Eye (tissue), 1 donor: ENCODE results near the gene CIB4.

Experiments
- DNase-seq: peaks from one replicate; pipeline ENCODE4 v3.0.0-alpha.2; 2015

The CIB4 gene

DNA sequence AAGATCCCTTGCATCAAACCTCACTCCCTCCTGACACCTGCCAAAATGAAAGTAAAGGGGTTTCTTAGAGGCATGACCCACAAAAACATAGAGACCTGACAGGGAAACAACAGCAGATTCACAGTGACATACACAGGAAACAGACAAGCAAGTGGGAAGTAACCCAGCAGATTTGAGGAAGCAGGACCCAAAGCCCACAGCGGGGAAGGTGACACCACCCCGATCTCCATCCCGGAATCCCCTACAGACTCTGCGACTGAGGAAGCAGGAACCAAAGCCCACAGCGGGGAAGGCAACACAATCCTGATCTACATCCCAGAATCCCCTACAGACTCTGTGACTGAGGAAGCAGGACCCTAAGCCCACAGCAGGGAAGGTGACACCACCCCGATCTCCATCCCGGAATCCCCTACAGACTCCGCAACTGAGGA, 21.6 kb downstream of the CIB4 start:
- no peak for DNase-seq

DNA sequence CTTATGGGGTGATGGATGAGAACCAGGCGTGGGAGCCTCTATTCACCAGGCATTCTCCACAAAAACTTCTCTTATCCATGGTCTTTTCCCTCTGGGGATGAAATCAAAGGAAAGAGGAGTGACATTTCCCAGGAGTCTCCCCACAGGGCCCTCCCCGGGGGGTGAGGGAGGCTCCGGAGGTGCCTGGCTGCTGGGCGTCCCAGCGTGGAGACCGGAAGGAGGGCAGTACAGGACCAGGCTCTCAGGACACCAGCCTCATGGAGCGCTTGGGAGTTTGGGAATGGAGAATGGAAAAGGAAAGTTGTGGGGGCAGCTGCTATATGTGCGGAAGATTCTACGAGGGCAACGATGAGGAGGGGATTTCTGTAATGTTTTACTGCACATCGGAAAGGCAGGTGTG, 22.1 kb downstream of the CIB4 start:
- no peak for DNase-seq

GRCh38 chr2:26618611-26619010, 22.6 kb downstream of the CIB4 start:
- no peak for DNase-seq

- DNase-seq, result peak; percentile 60
These were observed 23.5 kb downstream of the CIB4 start for GRCh38 chr2:26617588-26618083.

DNA sequence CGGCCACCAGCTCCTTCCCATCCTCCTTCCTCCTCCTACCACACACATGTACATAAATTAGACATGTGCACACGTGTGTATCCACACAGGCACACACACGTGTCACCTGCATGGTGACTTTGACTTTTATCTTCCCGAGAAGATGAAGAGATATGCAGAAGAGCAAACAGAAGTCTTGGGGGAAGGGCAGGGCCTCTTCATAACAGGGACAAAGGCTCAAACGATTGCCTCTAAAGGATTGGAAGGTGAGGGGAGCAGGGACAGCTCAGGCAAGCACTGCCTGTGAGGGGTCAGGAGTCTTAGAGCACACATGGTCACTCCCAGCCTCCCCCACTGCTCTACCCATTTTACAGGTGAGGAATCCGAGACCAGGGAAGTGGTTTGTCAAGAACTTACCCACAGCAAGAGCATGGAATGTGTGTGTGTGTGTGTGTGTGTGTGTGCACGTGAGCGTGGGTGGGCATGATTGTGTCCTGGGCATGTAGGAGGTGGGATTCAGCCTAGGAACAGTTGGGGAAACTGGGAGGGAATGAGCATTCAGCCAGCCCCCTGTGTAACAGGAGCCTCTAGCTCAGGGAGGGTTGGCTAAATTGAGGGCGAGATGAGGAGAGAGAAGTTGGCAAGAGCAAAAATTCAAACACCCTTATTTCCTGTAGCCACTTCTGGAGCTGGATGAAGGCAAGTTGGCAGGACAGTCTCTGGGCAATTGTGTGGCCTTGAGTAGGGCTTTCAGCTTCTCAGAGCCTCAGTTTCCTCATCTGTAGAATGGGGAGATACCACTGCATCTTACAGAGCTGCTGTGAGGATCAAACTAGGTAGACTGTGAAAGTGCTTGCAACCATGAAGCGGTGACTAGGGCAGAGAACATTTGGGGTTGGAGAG, 24.2 kb downstream of the CIB4 start:
- DNase-seq, result no peak

DNA sequence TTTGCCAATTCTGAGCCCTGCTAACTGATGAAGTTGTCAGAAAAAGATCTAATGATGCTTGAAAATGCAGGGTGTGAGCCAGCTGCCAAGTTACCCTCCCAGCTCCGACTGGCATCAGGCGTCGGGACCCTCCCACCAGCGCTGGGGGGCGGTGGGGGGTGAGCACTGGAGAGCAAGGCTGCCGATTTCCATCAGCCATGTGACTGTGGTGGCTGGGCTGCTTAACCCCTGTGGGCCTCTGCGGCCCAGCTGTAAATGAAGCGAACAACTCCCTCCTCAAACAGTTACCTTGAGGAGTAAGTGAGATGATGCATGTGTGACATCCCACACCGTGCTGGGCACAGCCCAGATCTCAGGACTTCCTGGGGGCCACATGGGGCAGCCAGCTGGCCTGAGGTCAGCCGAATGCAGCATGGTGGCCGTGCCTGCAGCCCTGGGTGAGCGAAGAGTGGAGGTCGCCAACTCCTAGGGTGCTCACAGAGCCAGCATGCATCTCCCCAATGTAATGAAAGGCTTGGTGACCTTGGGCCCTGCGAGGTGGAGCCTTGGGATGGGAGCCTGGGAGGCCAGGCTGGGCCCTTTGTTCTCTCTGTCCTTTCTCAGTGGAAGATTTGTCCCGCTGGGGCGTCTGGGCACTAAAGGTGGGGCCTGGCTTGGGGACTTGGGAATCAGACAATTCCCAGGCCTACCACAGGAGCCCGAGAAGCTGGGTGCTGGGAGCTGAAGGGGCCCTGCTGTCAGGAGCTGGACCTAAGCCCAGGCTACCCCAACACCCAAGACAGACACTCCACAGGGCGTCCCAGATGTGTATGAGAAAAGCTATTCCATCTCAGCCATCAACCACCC, 25.1 kb downstream of the CIB4 start:
- peak; percentile 37 for DNase-seq

GRCh38 chr2:26615336-26615859, 25.8 kb downstream of the CIB4 start:
- DNase-seq, result no peak

- peak; percentile 53 for DNase-seq
These were observed 26.7 kb downstream of the CIB4 start for GRCh38 chr2:26614216-26615138.

- peak; percentile 66 for DNase-seq
These were observed 27.6 kb downstream of the CIB4 start for GRCh38 chr2:26613241-26614215.

DNA sequence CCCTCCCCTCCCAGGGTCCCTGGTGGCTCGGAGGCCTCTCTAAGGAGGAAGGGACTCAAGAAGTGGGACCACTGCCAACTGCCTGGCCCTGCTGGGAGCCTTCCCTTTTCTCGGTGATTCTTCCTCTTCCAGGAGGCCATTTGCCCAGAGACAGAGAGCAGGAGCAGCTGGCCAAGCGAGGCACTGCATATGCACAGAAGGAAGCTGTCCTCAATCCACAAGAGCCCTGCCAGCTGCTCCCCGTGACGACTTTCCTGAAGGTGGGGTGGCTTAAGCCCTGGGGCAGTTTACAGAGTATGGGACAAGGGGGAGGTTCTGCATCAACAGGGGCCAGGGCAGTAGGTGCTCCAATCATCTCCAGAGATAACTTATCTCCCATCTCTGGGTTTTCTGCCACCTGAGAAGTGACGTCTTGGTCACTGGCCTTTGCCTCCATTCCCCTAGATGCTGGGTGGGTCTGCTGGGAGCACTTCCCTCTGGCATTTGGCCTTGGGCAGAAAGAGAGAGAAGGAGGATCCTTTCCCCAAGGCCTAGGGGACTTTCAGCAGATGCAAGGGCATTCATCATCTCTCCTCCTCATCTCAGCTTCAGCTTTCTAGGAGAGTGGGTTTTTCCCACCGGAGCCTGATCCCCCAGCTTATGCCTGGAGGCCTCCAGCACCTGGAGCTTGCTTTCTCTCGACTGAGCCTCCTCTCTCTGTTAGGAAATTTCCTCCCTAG, 28.5 kb downstream of the CIB4 start:
- DNase-seq, result peak; percentile 70

GRCh38 chr2:26612034-26612433, 29.1 kb downstream of the CIB4 start:
- no peak for DNase-seq

DNA sequence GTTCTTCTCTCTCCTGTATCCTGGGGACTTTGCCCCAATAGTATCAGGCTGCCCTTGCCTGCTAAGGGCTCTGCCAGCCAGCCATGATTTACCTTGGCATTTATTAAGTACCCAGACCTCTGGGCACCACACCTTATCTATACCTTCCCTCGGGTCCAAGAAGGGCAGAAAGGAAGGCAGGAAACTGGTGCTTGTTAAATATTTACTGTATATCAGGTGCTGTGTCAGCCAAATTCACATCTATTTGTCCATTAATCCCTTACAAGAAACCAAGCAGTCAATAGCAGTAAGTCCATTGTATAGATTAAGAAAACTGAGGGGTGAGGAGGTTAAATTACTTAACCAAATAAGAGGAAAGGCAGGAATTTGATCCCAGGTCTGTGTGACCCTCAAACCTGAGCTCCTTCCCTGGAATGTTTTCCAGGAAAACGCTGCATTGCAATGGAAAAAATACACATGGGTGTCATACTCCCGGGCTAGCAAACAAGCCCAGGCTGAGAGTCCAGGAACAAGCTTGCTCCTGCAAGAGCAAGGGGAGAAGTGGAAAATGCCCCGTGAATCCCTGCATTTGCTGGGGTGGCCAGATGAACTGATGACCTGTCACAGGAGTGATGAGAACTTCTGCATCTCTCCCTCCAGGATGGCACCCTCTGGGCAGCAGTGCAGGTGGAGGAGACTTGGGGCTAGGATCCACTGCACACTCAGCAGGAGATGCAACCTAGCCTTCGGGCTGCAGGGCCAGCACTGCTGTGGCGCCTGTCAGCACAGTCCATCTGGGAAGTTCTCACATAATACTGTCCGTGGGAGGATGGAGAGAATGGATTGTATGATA, 30.4 kb downstream of the CIB4 start:
- no peak for DNase-seq

DNA sequence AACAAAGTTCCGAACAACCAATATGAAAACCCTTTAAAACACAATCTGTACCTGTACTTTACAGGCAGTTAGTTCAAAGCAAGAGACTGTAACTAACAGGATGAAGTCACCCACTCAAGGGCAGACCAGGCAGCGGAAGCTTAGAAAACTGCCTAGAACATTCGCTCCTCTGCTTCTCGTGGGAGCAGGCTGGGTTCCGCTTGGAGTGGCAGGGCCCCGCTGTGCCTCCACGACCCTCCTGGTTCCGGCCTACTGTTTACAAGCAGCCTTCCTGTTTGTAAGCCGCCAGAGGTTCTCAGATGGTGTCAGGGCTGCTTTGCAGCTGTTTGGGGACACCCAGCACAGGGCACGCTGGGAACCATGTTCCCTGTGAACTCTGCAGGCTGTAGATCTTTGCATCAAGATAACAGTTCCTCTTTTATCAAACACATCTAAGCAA, 31.3 kb downstream of the CIB4 start:
- DNase-seq, result no peak

GRCh38 chr2:26609205-26609631, 31.9 kb downstream of the CIB4 start:
- no peak for DNase-seq

DNA sequence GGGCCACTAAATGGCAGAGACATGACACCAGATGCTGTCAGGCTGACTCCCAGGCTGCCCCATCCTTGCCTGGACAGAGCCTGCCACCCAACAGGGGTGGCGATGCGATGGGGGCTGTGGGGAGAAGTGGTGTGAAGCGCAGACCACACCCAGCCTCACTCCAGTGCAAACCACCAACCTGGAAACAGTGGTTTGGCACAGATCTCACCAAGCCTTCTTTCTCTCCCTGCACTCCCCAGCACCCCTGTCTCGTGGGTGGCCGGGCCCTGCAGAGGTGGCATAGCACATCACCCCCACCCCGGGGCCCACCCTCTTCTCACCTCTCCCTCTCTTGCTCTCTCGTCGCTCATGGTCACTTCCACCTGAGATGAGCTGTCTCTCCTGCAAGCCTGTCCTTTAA, 32.6 kb downstream of the CIB4 start:
- DNase-seq, result no peak

DNA sequence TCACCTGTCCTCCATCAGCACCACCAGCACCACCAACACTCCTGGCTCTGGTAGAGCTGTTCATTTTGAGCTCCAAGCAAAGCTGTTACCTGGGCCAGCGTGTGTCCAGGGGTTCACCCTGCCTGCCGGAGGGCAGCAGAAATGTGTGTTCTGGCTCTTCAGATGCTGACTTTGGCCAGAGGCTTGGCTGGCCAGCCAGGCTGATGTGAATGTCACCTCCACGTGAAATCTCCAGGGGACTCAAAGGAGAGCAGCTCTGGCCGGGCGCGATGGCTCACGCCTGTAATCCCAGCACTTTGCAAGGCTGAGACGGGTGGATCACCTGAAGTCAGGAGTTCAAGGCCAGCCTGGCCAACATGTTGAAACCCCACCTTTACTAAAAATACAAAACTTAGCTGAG, 33.5 kb downstream of the CIB4 start:
- no peak for DNase-seq

- DNase-seq, result no peak
These were observed 34.3 kb downstream of the CIB4 start for GRCh38 chr2:26606847-26607190.

DNA sequence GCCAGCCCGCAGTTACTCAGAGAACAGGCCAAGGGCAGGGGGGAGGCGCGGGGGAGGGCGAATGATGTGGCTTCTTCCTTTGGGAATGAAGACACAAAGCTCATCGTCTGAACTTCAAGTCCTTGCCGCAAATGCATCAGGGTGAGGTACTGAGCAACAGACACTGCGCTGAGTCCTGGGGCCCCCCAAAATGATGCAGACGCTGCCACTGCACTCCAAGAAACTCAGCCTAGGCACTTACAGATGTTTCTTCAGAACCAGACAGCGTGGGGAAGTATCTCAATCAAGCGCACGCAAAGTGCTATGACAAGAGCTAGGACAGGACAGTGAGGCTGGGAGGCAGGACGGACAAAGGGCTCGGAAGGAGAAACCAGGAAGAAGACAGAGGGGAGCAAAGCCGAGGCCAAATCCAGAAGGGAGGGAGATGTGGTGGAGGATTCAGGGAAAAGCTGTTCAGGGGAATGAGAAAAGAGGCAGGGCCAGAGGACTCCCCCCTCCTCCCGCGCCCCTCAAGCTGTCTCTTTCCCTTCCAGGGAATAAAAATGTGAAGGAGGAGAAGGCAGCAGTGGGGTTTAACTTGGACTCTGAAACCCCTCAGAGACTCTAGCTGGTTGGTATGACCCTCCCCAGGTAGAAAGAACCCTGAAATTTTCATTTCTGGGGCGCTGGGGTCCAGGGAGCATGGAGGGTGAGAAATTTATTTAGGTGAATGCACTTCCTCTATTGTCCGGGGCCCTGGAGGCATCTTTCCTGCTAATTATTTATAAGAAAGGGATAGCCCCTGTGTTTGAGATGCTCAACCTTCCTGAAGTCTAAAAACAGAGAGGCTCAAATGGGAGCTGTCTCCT, 34.9 kb downstream of the CIB4 start:
- no peak for DNase-seq
